Right kidney (tissue), 1 donor: ENCODE data around the gene RPL29.
"Not testable (repeated sequence)": the region's sequence is repeated elsewhere in the genome, so short reads cannot be mapped to it uniquely, and the experiment has no call there.

Experiments used
- DNase-seq: peaks from one replicate; pipeline ENCODE4 v3.0.0-alpha.2; 2016

Gene RPL29

GRCh38 chr3:52006820-52007133 is 11.1 kb upstream of the RPL29 start:
- no peak for DNase-seq

- DNase-seq, result no peak
Observed at GRCh38 chr3:52006017-52006819, 10.5 kb upstream of the RPL29 start.

GRCh38 chr3:52005571-52005986 is 9.9 kb upstream of the RPL29 start:
- peak; percentile 60 for DNase-seq

GRCh38 chr3:52004906-52005395 is 9.3 kb upstream of the RPL29 start:
- DNase-seq, result no peak

GRCh38 chr3:52004163-52004787 is 8.6 kb upstream of the RPL29 start:
- peak; percentile 62 for DNase-seq

GRCh38 chr3:52002748-52003147 is 7.1 kb upstream of the RPL29 start:
- DNase-seq, result no peak

GRCh38 chr3:52001443-52001974 is 5.8 kb upstream of the RPL29 start:
- DNase-seq, result peak; percentile 82

- DNase-seq, result no peak
Observed at GRCh38 chr3:51999846-52000245, 4.2 kb upstream of the RPL29 start.

- no peak for DNase-seq
Observed at GRCh38 chr3:51998774-51999173, 3.1 kb upstream of the RPL29 start.

- no peak for DNase-seq
Observed at GRCh38 chr3:51997935-51998596, 2.4 kb upstream of the RPL29 start.

- no peak for DNase-seq
Observed at GRCh38 chr3:51997172-51997571, 1.5 kb upstream of the RPL29 start.

- no peak for DNase-seq
Observed at GRCh38 chr3:51994530-51994929, 1.2 kb downstream of the RPL29 start.

- DNase-seq, result not testable (repeated sequence)
Observed at GRCh38 chr3:51993657-51994056, 2.0 kb downstream of the RPL29 start.

GRCh38 chr3:51992017-51992682 is 3.5 kb downstream of the RPL29 start:
- DNase-seq, result no peak

- DNase-seq, result not testable (repeated sequence)
Observed at GRCh38 chr3:51990501-51990971, 5.2 kb downstream of the RPL29 start.

- no peak for DNase-seq
Observed at GRCh38 chr3:51988286-51989146, 7.2 kb downstream of the RPL29 start.

- no peak for DNase-seq
Observed at GRCh38 chr3:51987568-51987967, 8.1 kb downstream of the RPL29 start.

GRCh38 chr3:51986010-51986947 is 9.4 kb downstream of the RPL29 start:
- DNase-seq, result no peak

- DNase-seq, result no peak
Observed at GRCh38 chr3:51985063-51985462, 10.6 kb downstream of the RPL29 start.

- no peak for DNase-seq
Observed at GRCh38 chr3:51984269-51984647, 11.4 kb downstream of the RPL29 start.
